ENCODE data around the gene KRT73.

GRCh38 chr12:52631676-52632459 lies 13.5 kb upstream of the KRT73 start:
- TF ChIP-seq CTCF (conservative IDR thresholded peaks at IDR 0.05 in 1 of 2, IDR thresholded peaks at IDR 0.05 in 1 of 2; ENCODE audit: low read depth in 1 of 2, low read length in 2 of 2) (no peak), EZH2 (IDR thresholded peaks at IDR 0.05; ENCODE audit: low read length, missing control alignments) (no peak)

Data from fibroblast of lung (primary cell).